Brain microvascular endothelial cell (primary cell): ENCODE measurements around the gene WDPCP.

Experiments
- DNase-seq: peaks from one replicate; pipeline ENCODE4 v3.0.0-alpha.2; 2020
- H3K27ac ChIP-seq: fragments of 250-450 bp; sonication (Bioruptor Pico); 2 replicates; pipeline ENCODE4 v1.5.1; 2020; ENCODE audit warnings: mild to moderate bottlenecking, moderate library complexity
- H3K27me3 ChIP-seq: fragments of 250-450 bp; sonication (Bioruptor Pico); replicated peaks from 2 replicates; pipeline ENCODE4 v1.5.1; 2020; ENCODE audit warnings: mild to moderate bottlenecking
- H3K36me3 ChIP-seq: fragments of 250-450 bp; sonication (Bioruptor Pico); replicated peaks from 2 replicates; pipeline ENCODE4 v1.5.1; 2020; ENCODE audit warnings: mild to moderate bottlenecking
- H3K4me3 ChIP-seq: 2 replicates; pipeline ENCODE4 v1.5.1; 2011; ENCODE audit warnings: low read depth, mild to moderate bottlenecking, control low read depth, low read length, moderate library complexity
- CTCF ChIP-seq: IDR thresholded peaks from 2 replicates; pipeline ENCODE4 v1.5.1; 2011; ENCODE audit warnings: low read depth, mild to moderate bottlenecking, moderate library complexity, low read length, control low read depth, inconsistent platforms; ENCODE audit errors: missing control alignments
- in situ Hi-C: cut with HindIII; loops from 2 replicates; pipeline ENCODE4 v1.10.0; 2017; ENCODE audit warnings: low sequenced_read_pairs, low pct_ligation_motif_present

WDPCP gene

GRCh38 chr2:63270717-63271116 is 317.6 kb downstream of the WDPCP start:
- H3K27me3 ChIP-seq: no peaks in the 10 kb centered on the region
- no peak for DNase-seq
- in situ Hi-C loops: no loop called here
- no peak overlapping the region for H3K4me3 ChIP-seq
- no peak overlapping the region for H3K27ac ChIP-seq
- no peak for TF ChIP-seq CTCF
- H3K36me3 ChIP-seq: no peaks in the 10 kb centered on the region

- H3K27ac ChIP-seq: no peak overlapping the region
- no peak for TF ChIP-seq CTCF
- no peak overlapping the region for H3K4me3 ChIP-seq
- in situ Hi-C loops: no loop called here
- no peak for DNase-seq
- no peaks in the 10 kb centered on the region for H3K36me3 ChIP-seq
- no peaks in the 10 kb centered on the region for H3K27me3 ChIP-seq
These were observed 319.3 kb downstream of the WDPCP start for GRCh38 chr2:63268946-63269345.

GRCh38 chr2:63261137-63261621 is 327.1 kb downstream of the WDPCP start:
- Histone ChIP-seq H3K27ac (no peak overlapping the region), H3K27me3 (no peaks in the 10 kb centered on the region), H3K4me3 (no peak overlapping the region), H3K36me3 (no peaks in the 10 kb centered on the region)
- TF ChIP-seq CTCF: no peak
- no peak for DNase-seq
- in situ Hi-C loops: no loop called here

GRCh38 chr2:63257473-63257872 is 330.8 kb downstream of the WDPCP start:
- in situ Hi-C loops: no loop called here

GRCh38 chr2:63249161-63249560 is 339.1 kb downstream of the WDPCP start:
- H3K36me3 ChIP-seq: no peaks in the 10 kb centered on the region
- in situ Hi-C loops: no loop called here
- TF ChIP-seq CTCF: no peak
- H3K27me3 ChIP-seq: no peaks in the 10 kb centered on the region
- no peak for DNase-seq
- H3K27ac ChIP-seq: no peak overlapping the region
- H3K4me3 ChIP-seq: no peak overlapping the region

More at GRCh38 chr2:63257473-63257872, 330.8 kb downstream of the WDPCP start:
- Histone ChIP-seq H3K36me3 (no peaks in the 10 kb centered on the region), H3K27ac (no peak overlapping the region), H3K4me3 (no peak overlapping the region), H3K27me3 (no peaks in the 10 kb centered on the region)
- DNase-seq: no peak
- TF ChIP-seq CTCF: no peak

- no peak for TF ChIP-seq CTCF
- in situ Hi-C loops: no loop called here
- Histone ChIP-seq H3K4me3 (no peak overlapping the region), H3K36me3 (no peaks in the 10 kb centered on the region), H3K27ac (no peak overlapping the region), H3K27me3 (no peaks in the 10 kb centered on the region)
- DNase-seq: peak; percentile 3
These were observed 345.5 kb downstream of the WDPCP start for GRCh38 chr2:63242747-63243146.
